SIG-M5 treated with dmso at 0.1 percent for 504 hours (cell line): ENCODE measurements around the gene LDB2.

Source experiments
- DNase-seq: peaks from one replicate; lab custom pipeline; 2025; ENCODE audit not compliant: unreplicated experiment; lab: John Stamatoyannopoulos, UW

LDB2 gene

DNA sequence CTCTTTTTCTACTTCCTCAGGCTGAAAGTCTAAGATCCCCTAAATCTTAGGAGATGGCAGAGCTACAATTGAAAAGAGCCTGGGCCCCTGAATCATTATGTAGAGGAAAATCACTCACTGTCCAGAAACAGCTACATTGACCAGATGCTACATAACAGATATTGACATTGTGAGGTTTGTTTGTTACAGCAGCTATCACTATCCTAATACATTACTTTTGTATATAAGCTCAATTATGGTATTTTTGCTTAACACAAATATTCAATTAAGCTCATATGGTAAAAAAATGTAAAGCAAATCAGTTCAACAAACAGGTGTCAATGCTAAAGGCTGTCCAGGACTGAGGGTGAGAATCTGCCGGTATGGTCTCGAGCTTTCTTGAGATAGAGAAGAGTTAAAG lies 89.4 kb downstream of the LDB2 start:
- no peak for DNase-seq

DNA sequence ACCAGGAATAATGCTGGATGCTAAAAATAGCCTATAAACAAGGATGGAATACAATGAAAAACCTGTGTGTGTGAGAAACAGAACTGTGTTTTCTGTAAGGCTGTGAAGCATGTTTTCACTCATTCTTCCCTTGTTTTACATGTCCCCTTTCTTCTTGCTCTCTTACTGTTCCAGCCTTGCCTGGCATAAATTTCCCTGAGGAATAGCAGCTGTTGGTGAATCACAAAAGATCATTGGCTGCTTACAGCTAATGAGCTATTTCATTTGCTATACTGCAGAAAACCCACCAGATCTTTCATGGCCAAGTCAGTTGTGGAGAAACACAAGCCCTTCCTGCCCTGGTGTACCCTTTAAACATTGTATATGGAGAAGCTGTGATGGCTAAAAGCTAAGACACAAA lies 91.1 kb downstream of the LDB2 start:
- DNase-seq: no peak

DNA sequence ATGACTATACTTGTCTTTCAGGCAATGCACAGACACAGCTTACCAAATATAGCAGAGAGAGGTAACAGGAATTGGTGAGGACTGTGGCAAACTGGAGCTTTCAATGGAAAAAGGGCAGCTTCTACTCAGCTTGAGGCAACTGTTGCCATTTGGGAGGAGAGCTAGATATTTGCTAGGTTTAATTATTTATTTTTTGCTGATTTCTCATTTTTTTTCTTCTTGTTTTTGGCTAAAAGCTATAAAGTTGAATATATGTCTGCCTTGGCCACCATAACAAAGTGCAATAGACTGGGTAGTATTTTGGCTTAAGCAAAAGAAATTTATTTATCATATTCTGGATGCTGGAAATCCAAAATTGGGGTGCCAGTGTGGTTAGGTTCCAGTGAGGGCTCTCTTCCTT lies 93.9 kb downstream of the LDB2 start:
- DNase-seq: no peak

DNA sequence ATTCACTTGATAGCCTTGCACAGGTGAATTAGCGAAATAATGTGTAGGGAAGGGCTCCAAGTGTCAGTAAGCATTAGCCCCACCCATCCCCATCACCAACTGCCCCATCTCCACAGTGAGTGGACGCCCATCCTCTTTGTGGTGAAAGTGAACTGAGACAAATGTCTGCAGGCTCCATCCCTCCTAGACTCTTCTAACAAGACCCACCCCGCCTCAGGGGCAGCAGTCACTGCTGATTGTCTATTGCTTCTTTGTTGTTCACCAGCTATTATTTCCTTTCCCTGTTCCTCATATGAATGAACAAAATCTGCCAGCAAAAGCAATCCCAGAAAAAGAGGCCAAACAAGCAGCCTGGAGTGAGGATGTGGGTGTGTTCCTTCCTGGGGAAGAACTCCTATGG lies 96.4 kb downstream of the LDB2 start:
- DNase-seq: no peak

DNA sequence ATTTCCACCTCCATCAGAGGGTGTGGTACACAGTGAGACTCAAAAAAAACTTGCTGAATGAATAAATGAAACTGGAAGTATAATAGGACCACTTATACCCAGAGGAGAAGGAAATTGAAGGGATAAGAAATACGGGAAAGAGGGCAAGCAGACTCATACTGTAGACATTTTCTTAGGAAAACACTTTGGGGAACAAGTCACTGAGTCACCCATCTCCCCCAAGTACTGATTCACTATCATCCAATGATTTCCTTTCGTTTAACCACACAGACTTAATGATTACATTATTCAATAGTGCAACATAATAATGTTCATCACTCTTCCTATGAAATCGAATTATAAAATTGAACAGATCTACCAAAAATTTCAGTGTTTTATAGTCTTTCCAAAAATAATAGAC lies 97.1 kb downstream of the LDB2 start:
- no peak for DNase-seq

DNA sequence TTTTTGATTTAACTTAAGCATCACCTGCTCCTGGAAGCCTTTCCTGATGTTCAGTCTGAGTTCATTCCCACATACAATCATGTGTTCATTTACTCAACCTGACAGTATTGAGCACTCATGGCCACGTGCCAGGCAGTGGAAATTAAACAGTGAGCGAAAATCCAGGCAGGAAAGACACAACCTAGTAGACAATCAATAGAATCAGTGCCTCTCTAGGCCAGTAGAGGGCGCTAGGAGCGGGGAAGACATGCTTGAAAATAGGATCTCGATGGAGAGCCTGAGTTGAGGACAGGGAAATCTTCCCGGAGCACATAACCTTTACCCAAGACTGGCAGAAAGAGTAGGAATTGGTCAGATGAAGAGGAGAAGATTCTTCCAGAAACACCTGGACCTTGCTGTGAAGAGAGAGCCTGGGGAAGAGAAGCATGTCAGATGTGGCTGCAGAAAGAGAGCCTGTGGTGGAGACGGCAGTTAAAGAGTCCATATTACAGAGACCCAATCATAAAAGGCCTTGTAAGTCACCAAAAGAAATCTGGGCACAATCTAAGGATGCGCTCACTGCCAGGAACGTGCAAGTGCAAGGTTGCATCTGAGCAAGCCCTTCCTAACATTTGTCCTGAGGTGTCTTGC lies 103.5 kb downstream of the LDB2 start:
- DNase-seq: no peak

DNA sequence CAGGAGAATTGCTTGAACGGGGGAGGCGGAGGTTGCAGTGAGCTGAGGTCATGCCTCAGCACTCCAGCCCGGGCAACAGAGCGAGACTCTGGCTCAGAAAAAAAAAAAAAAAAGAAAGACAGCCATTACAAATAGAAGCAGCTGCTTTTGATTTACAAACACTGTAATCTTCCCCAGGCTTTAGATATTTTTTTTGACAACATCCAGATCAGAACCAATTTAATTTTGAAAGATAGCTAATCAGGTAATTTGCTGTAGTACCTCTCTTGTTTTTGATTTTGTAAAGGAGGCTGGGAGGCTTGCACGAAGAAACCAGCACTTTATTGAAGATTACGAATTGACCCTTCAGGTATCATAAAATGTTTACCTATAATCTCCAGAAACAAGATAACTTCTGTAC lies 107.0 kb downstream of the LDB2 start:
- no peak for DNase-seq

DNA sequence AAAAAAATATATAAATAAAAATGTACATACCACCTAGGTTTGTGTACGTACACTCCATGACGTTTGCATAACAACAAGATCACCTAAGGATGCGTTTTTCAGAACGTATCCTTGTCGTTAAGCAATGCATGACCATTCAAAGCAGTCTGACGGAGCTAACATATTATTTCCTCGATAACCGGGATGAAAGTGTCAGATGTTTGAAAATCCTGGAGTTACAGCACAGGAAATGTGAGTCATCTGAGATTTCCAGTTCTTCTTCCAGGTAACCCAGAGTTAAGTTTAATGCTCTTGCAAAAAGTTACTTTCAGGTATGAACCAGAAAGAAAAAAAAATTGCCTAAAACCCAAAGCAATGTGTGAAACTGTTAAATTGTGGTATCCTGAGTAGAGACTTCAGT lies 107.9 kb downstream of the LDB2 start:
- DNase-seq: no peak

DNA sequence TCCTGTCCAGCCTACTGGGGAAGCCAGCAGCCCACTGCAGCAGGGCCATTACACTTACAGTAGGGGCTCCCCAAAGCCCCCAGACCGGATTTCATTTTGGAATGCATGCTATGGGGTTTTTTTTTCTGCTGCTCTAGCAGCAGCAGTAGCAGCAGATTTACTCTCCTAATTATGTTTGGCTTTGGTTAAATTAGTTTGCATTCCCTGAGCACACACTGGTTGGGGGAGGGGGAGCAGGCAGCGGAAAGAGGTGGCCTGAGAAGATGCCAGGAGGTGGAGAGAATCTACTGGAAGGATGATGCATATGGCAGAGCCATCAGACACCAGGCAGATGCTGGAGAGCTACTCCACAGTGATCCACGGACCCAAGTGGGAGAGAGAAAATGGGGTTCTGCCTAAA lies 109.6 kb downstream of the LDB2 start:
- DNase-seq: no peak

DNA sequence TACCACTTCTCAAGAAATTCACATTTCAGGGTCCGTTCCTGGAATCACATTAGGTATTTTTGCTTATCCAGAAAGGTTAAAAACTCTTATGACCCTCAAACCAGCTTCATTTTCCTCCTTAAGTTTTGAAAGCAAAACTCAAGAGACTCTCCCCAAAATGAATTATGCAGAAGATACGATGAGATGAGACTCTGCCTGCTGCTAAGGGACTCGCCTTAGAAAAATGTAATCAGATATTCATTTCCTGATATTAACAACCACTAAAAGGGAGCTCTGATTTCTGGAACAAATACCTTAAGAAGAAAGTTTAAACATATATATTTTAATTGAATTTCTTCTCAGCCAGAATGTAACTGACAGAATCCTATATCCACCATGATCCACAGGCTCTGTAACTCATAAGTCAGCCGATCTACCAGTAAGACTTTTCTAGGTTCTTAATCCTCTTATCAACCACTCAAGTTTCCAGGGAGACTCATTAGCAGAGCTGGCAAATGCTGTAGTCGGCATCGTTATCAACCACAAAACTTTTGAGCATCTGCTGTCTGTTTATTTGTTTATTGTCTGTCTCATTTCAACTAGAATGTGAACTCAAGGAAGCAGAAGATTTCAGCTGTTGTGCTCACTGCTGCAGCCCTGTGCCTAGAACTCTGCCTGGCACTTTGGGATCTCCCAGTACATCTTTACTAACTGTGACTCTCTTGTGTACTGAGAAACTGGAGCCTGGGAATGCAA lies 112.5 kb downstream of the LDB2 start:
- no peak for DNase-seq

DNA sequence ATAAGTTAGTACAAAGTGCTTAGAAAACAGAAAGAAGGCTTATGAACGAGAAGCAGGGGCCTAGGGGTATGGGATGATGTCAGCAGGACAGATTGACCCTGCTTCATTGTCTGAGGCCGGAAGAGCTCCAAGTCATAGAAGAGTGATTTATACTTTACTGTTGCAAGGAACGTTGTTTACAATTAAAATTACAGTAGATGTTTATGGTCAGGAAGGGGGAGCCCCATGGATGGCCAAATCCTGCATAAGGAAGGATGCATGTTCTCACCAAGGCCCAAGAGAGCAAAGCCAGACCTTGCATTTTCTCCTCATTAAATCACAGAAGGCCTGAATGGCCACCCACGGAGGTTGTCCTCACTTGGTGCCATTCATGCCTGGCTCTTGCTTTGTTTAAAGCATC lies 115.3 kb downstream of the LDB2 start:
- no peak for DNase-seq

DNA sequence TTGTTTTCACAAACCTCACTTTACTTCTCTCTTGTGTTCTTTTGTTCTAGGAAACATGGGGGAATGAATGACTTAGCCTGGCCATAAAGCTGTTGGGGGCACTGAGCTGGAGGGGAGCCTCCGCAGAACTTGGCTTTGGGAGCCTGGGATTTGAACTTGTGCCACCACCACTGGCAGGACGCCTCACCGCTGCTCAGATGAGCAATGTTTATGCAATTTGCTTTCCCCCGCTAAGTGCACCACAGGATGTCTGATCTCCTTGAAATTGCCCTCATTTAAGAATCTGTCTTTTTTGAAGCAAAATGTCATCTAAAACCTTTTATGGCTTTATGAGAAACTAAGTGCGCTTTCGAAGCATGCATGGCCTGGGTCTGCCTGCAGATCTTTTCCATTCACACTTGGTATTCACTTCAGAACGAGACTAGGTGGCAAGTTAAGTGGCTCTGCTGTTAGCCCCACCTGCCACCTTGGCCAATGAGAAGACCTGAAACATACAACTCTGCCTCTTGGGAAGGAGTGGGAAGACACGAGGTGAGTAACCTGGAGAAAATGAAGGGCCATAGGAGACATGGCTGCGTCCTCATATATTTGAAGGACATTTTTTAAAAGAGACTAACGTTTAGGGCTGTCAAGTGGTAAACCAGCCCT lies 119.3 kb downstream of the LDB2 start:
- no peak for DNase-seq

DNA sequence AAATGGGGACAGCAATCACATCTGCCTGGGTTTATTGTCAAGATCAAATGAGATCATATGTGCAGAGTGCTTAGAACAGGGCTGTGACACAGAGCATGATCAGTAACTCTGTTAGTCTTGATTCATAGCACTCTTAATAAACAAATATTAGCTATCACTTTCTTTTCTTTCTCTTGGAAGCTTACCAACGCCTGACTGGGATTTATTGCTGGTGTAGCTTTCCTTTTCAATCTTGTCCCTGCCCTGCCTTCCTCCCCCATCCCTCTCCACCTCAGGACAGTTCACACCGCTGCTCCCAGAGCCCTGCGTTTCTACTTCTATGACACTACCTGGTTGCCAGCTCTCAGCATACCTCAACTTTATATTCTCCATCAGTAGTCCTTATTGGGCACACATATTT lies 120.7 kb downstream of the LDB2 start:
- no peak for DNase-seq

DNA sequence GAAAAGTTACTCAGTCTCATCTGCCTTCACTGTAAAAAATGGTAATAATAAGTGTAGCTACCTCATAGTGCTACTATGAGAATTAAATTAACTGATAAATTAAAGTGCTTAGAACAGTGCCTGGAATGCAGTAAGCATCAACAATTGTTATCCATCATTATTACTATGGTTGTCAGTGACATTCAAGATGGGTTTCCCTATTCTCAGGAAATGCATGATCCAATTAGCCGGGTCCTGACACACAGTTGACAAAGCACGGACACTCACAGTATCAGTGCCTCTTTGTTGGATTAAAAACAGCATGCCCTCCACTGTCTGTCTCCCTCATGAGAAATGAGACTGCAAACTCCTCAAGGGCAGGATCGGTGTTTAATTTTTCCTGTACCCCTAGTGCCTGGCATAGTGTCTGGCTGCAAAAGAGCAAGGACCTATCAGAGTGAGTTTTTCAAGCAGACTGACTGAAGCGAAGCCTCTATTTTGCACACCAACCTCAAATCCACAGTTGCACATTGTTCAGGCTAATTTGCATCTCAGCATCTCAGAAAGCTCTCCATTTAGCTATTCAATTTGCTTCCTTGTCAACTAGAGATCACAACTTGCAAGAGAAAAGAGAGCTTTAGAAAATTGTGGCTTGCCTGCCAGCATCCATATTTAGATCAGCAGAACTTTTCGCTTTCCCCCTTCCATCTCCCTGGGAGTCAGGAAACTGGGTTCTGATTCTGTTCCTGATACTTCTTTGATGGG lies 122.9 kb downstream of the LDB2 start:
- DNase-seq: no peak

DNA sequence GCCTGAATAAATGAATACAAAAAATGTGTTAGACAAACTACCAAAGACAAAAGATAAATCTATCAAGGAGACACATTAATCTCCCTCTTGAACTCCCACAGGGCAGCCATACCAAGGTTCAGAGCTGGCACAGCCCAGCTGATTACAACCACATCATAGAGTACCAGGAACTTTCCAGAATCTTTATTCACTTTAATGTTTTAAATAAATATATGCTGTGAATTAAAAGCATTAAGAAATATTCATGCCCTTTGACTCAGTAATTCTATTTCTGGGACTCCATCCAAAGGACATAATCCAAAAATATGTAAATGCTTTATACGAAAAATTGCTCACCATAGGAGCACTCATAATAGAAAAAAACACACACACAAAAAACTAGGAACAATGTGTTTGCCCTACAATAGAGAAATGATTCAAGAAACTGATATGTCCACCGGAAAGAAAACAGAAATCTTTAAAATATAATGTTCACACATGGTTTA lies 126.0 kb downstream of the LDB2 start:
- no peak for DNase-seq

DNA sequence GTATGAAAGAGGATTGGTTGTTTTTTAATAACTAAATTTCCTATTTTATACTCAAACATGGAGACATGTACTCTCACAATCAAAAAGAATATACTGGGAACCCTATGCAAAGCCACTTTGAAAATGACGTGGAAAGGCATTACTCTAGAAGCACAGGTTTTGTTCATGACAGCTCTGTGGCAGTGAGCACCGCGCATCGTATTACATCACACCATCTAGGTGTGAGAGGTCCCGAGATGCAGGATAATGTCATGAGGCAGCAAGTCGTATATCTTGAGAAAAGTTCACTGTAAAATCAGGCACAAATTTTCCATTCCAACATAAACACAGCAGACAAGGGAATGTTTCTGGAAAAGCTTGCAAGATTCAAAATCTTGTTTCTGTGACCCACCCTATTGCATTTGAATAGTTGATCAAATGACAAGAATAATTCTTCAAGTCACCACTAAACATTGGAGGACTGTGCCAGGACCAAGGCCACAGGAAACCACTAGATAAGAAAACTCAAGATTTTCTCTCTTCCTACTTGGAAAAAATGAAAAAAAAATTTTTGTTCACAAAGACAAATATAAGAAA lies 127.6 kb downstream of the LDB2 start:
- no peak for DNase-seq

DNA sequence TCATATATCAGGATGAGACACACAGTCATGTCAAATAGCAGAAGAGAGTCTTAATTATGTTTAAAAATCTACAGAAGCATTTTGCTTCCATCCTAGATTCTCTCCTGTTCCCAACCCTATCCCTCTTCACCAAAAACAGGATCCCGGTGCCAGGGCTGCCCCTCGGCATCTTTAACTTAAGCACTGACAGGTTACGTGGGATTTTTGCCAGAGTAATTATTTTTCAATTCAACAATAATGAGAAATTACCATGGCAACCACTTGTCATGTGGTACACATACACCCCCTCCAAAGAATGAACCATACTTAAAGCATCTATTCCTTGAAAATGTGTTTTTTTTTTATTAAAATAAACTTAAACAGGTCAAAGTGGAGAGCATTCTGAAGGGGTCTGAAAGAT lies 130.6 kb downstream of the LDB2 start:
- no peak for DNase-seq

DNA sequence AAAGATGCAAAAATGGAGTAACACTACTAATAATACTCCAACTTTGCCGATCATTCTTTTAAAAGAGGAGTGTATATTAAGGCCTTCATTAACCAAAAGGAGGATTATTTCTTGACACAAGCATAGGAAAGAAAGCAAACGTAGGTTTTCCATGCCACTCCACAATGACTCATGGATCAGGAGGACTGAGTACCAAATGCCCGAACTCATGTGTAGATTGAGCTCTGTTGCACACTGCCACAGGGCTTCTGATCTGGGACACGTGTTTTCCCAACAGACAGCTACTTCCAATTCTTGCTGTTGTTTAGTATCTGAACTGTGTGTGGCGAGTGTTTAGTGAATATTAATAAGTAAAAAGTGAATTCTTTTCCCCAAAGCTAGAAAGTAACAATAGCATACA lies 131.2 kb downstream of the LDB2 start:
- DNase-seq: no peak

DNA sequence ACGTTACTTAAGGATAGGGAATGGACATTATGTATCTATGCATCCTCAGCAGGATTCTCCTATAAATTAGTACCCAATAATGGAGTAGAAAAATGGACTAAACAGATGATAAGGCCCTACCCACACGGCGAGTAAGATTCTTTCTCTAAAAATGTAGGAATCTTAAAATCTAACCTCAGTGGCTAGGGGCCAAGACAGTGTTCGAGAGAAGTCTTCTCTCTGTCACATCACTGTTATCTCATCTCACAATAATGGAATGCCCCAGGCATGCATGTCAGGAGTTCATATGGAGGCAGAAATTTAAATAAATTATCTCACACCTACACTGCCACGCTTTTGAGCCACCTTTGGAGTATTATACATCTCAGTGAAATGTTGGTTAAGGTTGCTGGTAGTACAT lies 132.9 kb downstream of the LDB2 start:
- DNase-seq: no peak

DNA sequence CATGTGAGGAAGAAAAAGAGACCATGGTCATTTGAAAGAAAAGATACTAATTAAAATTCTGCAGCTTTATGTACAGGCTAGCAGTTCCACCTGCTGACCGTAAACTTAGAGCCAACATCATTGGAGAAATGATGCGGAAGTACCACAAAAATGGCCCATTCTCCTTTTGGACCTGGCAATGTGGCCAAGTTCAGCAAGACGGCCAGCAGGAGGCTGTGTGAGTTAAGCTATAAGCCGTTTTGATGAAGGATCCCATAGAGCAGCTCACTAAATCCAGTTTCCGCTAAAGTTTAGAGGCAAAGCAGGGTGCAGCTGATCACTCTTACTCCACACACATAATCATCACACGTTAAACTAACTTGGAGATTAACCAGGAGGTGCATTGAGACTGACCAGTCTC lies 133.8 kb downstream of the LDB2 start:
- DNase-seq: peak; percentile 7

DNA sequence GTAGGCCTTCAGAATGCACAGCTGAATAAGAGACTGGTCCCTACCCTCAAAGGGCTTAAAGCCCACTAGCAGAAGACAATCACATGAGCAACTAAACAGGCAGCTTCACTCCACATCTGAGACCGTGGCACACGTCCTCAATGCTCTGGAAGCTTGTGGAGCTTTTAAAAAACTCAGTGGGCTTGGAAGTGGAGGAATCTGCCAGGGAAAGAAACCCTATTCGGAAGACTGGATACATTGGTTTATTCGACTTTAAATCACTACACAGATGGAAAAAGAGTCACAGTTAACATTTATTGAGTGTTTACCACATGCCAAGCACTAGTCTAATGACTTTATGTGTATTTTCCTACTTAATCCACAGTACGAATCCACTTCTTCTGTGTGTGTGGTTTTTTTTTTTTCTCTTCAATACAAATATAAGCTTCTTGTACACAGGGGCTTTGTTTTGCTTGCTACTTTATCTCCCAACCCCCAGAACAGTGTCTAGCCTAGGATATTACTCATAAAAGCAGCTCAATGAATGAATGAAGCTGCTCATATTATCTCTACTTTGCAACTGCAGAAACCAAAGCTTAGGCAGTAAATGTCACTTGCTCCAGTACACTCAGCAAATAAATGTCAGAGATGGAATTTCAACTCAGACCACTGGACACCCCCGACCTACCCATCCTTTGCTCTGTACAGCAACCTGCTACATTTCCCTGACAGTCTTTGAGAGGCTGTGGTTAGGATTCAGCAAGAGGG lies 137.7 kb downstream of the LDB2 start:
- DNase-seq: no peak
